ENCODE results near the gene FRZB.

- TF ChIP-seq YY1 (IDR thresholded peaks at IDR 0.05; ENCODE audit: insufficient read depth, insufficient read length) = no peak
- no peak for TF ChIP-seq SUZ12 (IDR thresholded peaks at IDR 0.05; ENCODE audit: extremely low read depth, insufficient read depth, insufficient read length)
Observed at GRCh38 chr2:182894174-182894573, 27.7 kb upstream of the FRZB start.

All from NT2/D1 (cell line).